ENCODE results near the gene COX17.

DNA sequence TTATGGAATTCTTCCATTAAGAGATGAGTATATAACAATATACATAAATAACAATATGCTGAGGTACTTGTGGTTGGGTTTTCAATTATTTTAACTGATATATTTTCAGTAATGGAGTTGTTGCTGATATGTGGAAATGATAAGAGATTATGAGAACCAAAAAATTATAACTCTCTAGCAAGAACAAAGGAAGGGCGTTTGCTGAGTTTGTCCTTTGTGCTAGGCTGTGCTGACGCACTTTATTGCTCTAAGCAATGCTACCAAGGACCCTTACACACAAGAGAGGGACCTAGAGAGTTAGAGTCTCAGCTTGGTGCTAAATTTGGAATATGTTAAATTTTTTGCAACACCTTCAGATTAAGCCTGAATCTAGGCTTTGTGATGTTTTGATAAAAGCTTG is 49.7 kb upstream of the COX17 start:
- no peak for TF ChIP-seq POLR2AphosphoS5 (IDR thresholded peaks at IDR 0.05; ENCODE audit: insufficient read depth, low read depth, low read length)
- no peak for TF ChIP-seq EZH2 (IDR thresholded peaks at IDR 0.05; ENCODE audit: borderline replicate concordance, low read depth, low read length, severe bottlenecking)
- no peak for TF ChIP-seq POLR2A (IDR thresholded peaks at IDR 0.05; ENCODE audit: low read depth, low read length)
- TF ChIP-seq, protein P1, sequence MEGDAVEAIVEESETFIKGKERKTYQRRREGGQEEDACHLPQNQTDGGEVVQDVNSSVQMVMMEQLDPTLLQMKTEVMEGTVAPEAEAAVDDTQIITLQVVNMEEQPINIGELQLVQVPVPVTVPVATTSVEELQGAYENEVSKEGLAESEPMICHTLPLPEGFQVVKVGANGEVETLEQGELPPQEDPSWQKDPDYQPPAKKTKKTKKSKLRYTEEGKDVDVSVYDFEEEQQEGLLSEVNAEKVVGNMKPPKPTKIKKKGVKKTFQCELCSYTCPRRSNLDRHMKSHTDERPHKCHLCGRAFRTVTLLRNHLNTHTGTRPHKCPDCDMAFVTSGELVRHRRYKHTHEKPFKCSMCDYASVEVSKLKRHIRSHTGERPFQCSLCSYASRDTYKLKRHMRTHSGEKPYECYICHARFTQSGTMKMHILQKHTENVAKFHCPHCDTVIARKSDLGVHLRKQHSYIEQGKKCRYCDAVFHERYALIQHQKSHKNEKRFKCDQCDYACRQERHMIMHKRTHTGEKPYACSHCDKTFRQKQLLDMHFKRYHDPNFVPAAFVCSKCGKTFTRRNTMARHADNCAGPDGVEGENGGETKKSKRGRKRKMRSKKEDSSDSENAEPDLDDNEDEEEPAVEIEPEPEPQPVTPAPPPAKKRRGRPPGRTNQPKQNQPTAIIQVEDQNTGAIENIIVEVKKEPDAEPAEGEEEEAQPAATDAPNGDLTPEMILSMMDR (IDR thresholded peaks at IDR 0.05; ENCODE audit: extremely low read depth in 1 of 2, insufficient read depth in 1 of 2, low read depth in 1 of 2, low read length in 2 of 2) = no peak
- TF ChIP-seq, protein P2, sequence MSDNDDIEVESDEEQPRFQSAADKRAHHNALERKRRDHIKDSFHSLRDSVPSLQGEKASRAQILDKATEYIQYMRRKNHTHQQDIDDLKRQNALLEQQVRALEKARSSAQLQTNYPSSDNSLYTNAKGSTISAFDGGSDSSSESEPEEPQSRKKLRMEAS (IDR thresholded peaks at IDR 0.05; ENCODE audit: insufficient read depth, insufficient read length) = no peak
- no peak for TF ChIP-seq MYC (IDR thresholded peaks at IDR 0.05; ENCODE audit: low read depth, low read length)
- TF ChIP-seq GATA2 (IDR thresholded peaks at IDR 0.05; ENCODE audit: insufficient read depth, insufficient read length, low read depth, low read length) = no peak
- TF ChIP-seq JUN (IDR thresholded peaks at IDR 0.05; ENCODE audit: borderline replicate concordance, insufficient read depth, insufficient read length, low read depth) = no peak
